Mesendoderm (in vitro differentiated cells): ENCODE results near the gene RNU5B-1.
"Not testable (repeated sequence)": the region's sequence is repeated elsewhere in the genome, so short reads cannot be mapped to it uniquely, and the experiment has no call there.

Source experiments
- DNase-seq: peaks from one replicate; pipeline ENCODE4 v3.0.0; 2013
- H2AK5ac ChIP-seq: 2 replicates; pipeline ENCODE4 v1.6.1; 2013; ENCODE audit warnings: low read length, inconsistent platforms
- H2BK120ac ChIP-seq: 2 replicates; pipeline ENCODE4 v1.6.1; 2013; ENCODE audit warnings: low read depth, mild to moderate bottlenecking, low read length, moderate library complexity, mixed read lengths
- H2BK15ac ChIP-seq: replicated peaks from 2 replicates; pipeline ENCODE4 v1.6.1; 2013; ENCODE audit warnings: low read depth, mild to moderate bottlenecking, moderate library complexity
- H2BK5ac ChIP-seq: 2 replicates; pipeline ENCODE4 v1.6.1; 2013; ENCODE audit warnings: low read length, inconsistent platforms
- H3K18ac ChIP-seq: 2 replicates; pipeline ENCODE4 v1.6.1; 2013; ENCODE audit warnings: mild to moderate bottlenecking, low read length, mixed read lengths
- H3K23ac ChIP-seq: one replicate; pipeline ENCODE4 v1.6.1; 2013; ENCODE audit warnings: low read length
- H3K27ac ChIP-seq: 2 replicates; pipeline ENCODE4 v1.5.1; 2013; ENCODE audit warnings: low read depth, mild to moderate bottlenecking, inconsistent platforms, low read length, moderate library complexity
- H3K27me3 ChIP-seq: 2 replicates; pipeline ENCODE4 v1.6.1; 2013; ENCODE audit warnings: low read length, control low read depth, mild to moderate bottlenecking, inconsistent platforms; ENCODE audit not compliant: insufficient read depth, poor library complexity
- H3K36me3 ChIP-seq: 2 replicates; pipeline ENCODE4 v1.6.1; 2013; ENCODE audit warnings: low read length, inconsistent platforms; ENCODE audit not compliant: control insufficient read depth, insufficient read depth
- H3K4ac ChIP-seq: one replicate; pipeline ENCODE4 v1.6.1; 2013; ENCODE audit warnings: low read depth, mild to moderate bottlenecking, low read length, moderate library complexity
- H3K4me1 ChIP-seq: 2 replicates; pipeline ENCODE4 v1.6.1; 2013; ENCODE audit warnings: low read depth, low read length, inconsistent platforms; ENCODE audit not compliant: control insufficient read depth
- H3K4me2 ChIP-seq: 2 replicates; pipeline ENCODE4 v1.6.1; 2013; ENCODE audit warnings: low read length
- H3K4me3 ChIP-seq: 2 replicates; pipeline ENCODE4 v1.5.1; 2013; ENCODE audit warnings: mild to moderate bottlenecking, low read length
- H3K56ac ChIP-seq: one replicate; pipeline ENCODE4 v1.6.1; 2013; ENCODE audit warnings: low read length
- H3K79me1 ChIP-seq: 2 replicates; pipeline ENCODE4 v1.6.1; 2013; ENCODE audit warnings: low read length, inconsistent platforms
- H3K79me2 ChIP-seq: 2 replicates; pipeline ENCODE4 v1.6.1; 2013; ENCODE audit warnings: mild to moderate bottlenecking, low read length; ENCODE audit not compliant: control insufficient read depth, insufficient read depth
- H3K9ac ChIP-seq: 2 replicates; pipeline ENCODE4 v1.6.1; 2013; ENCODE audit warnings: low read length, inconsistent platforms
- H4K5ac ChIP-seq: one replicate; pipeline ENCODE4 v1.6.1; 2013; ENCODE audit warnings: low read length
- H4K8ac ChIP-seq: one replicate; pipeline ENCODE4 v1.6.1; 2013; ENCODE audit warnings: low read depth, mild to moderate bottlenecking, control low read depth, low read length, moderate library complexity
- WGBS: extraction: QIAGEN DNeasy Blood & Tissue Kit; methylation state at CpG from one replicate; pipeline ENCODE4 v1.1.7; 2013; ENCODE audit warnings: low lambda C conversion rate, missing lambda C conversion rate; ENCODE audit not compliant: insufficient coverage; ENCODE audit errors: extremely low coverage; 5-methylcytosine and 5-hydroxymethylcytosine counted together

The RNU5B-1 gene

GRCh38 chr15:65260968-65261367, 43.5 kb upstream of the RNU5B-1 start:
- Histone ChIP-seq H3K36me3 (no peaks in the 10 kb centered on the region), H4K8ac (no peak overlapping the region), H3K18ac (no peak overlapping the region), H2BK120ac (no peak overlapping the region), H3K4ac (no peak overlapping the region), H3K4me1 (no peaks in the 10 kb centered on the region), H4K5ac (no peak overlapping the region), H3K27ac (no peak overlapping the region), H3K56ac (no peak overlapping the region), H2AK5ac (no peak overlapping the region), H3K9ac (no peak overlapping the region), H2BK5ac (no peak overlapping the region), H3K23ac (no peak overlapping the region), H3K4me3 (no peak overlapping the region), H3K79me1 (no peaks in the 10 kb centered on the region), H2BK15ac (no peak overlapping the region), H3K79me2 (no peaks in the 10 kb centered on the region), H3K4me2 (no peak overlapping the region), H3K27me3 (no peaks in the 10 kb centered on the region)
- DNase-seq: no peak
- WGBS: no CpG with 5 or more reads among the region's 6 CpGs

- H2BK15ac ChIP-seq: no peak overlapping the region
- no peaks in the 10 kb centered on the region for H3K79me1 ChIP-seq
- no peaks in the 10 kb centered on the region for H3K36me3 ChIP-seq
- no peaks in the 10 kb centered on the region for H3K79me2 ChIP-seq
- no CpG with 5 or more reads among the region's 4 CpGs for WGBS
- no peak overlapping the region for H2AK5ac ChIP-seq
- H3K4ac ChIP-seq: no peak overlapping the region
- H3K4me3 ChIP-seq: no peak overlapping the region
- H4K8ac ChIP-seq: no peak overlapping the region
- no peak for DNase-seq
- H4K5ac ChIP-seq: no peak overlapping the region
- H3K23ac ChIP-seq: no peak overlapping the region
- no peak overlapping the region for H3K27ac ChIP-seq
- no peak overlapping the region for H3K18ac ChIP-seq
- H3K4me1 ChIP-seq: no peaks in the 10 kb centered on the region
- H2BK120ac ChIP-seq: no peak overlapping the region
- H3K27me3 ChIP-seq: no peaks in the 10 kb centered on the region
- H3K4me2 ChIP-seq: no peak overlapping the region
- no peak overlapping the region for H3K56ac ChIP-seq
- no peak overlapping the region for H3K9ac ChIP-seq
- H2BK5ac ChIP-seq: no peak overlapping the region
These were observed 41.2 kb upstream of the RNU5B-1 start for GRCh38 chr15:65263313-65263712.

GRCh38 chr15:65264863-65265430, 39.5 kb upstream of the RNU5B-1 start:
- Histone ChIP-seq H3K4me3 (no peak overlapping the region), H3K9ac (no peak overlapping the region), H3K27me3 (no peaks in the 10 kb centered on the region), H3K79me2 (no peaks in the 10 kb centered on the region), H3K56ac (no peak overlapping the region), H3K23ac (no peak overlapping the region), H3K27ac (no peak overlapping the region), H3K4me2 (no peak overlapping the region), H2BK120ac (no peak overlapping the region), H2BK15ac (no peak overlapping the region), H2AK5ac (no peak overlapping the region), H3K18ac (no peak overlapping the region), H3K4ac (no peak overlapping the region), H4K5ac (no peak overlapping the region), H3K4me1 (no peaks in the 10 kb centered on the region), H3K79me1 (no peaks in the 10 kb centered on the region), H4K8ac (no peak overlapping the region), H3K36me3 (no peaks in the 10 kb centered on the region), H2BK5ac (no peak overlapping the region)
- no CpG with 5 or more reads among the region's 2 CpGs for WGBS
- no peak for DNase-seq

- H3K9ac ChIP-seq: no peak overlapping the region
- no peak overlapping the region for H2BK5ac ChIP-seq
- H3K4me2 ChIP-seq: no peak overlapping the region
- WGBS: no CpG with 5 or more reads among the region's 5 CpGs
- no peak overlapping the region for H4K5ac ChIP-seq
- no peaks in the 10 kb centered on the region for H3K36me3 ChIP-seq
- H3K27ac ChIP-seq: no peak overlapping the region
- H2BK15ac ChIP-seq: no peak overlapping the region
- H3K56ac ChIP-seq: no peak overlapping the region
- no peak overlapping the region for H2AK5ac ChIP-seq
- no peak overlapping the region for H3K18ac ChIP-seq
- no peak for DNase-seq
- no peak overlapping the region for H3K4ac ChIP-seq
- H3K4me3 ChIP-seq: no peak overlapping the region
- H3K4me1 ChIP-seq: peaks cover 2% of the 10 kb centered on the region
- no peaks in the 10 kb centered on the region for H3K79me1 ChIP-seq
- H3K23ac ChIP-seq: no peak overlapping the region
- no peak overlapping the region for H4K8ac ChIP-seq
- H2BK120ac ChIP-seq: no peak overlapping the region
- no peaks in the 10 kb centered on the region for H3K79me2 ChIP-seq
- H3K27me3 ChIP-seq: no peaks in the 10 kb centered on the region
These were observed 38.0 kb upstream of the RNU5B-1 start for GRCh38 chr15:65266469-65266868.

GRCh38 chr15:65268411-65268810, 36.1 kb upstream of the RNU5B-1 start:
- no peak overlapping the region for H2BK15ac ChIP-seq
- no CpG with 5 or more reads among the region's 4 CpGs for WGBS
- no peak overlapping the region for H3K27ac ChIP-seq
- H3K9ac ChIP-seq: no peak overlapping the region
- no peak overlapping the region for H3K4me2 ChIP-seq
- H3K36me3 ChIP-seq: no peaks in the 10 kb centered on the region
- H3K27me3 ChIP-seq: no peaks in the 10 kb centered on the region
- H3K79me2 ChIP-seq: no peaks in the 10 kb centered on the region
- no peaks in the 10 kb centered on the region for H3K79me1 ChIP-seq
- peaks cover 2% of the 10 kb centered on the region for H3K4me1 ChIP-seq
- H2AK5ac ChIP-seq: no peak overlapping the region
- no peak overlapping the region for H3K23ac ChIP-seq
- no peak overlapping the region for H4K8ac ChIP-seq
- H3K56ac ChIP-seq: no peak overlapping the region
- H3K4me3 ChIP-seq: no peak overlapping the region
- H3K18ac ChIP-seq: no peak overlapping the region
- no peak overlapping the region for H4K5ac ChIP-seq
- no peak overlapping the region for H2BK5ac ChIP-seq
- DNase-seq: no peak
- no peak overlapping the region for H3K4ac ChIP-seq
- H2BK120ac ChIP-seq: no peak overlapping the region

GRCh38 chr15:65270811-65271545, 33.5 kb upstream of the RNU5B-1 start:
- Histone ChIP-seq H3K56ac (peak overlapping the region; percentile 64), H3K9ac (peak overlapping the region; percentile 51)
- not testable (repeated sequence) for H2BK15ac ChIP-seq, H3K27me3 ChIP-seq, H3K23ac ChIP-seq, H4K5ac ChIP-seq, H3K36me3 ChIP-seq, H3K4me2 ChIP-seq, H2BK120ac ChIP-seq, H2AK5ac ChIP-seq, H3K79me1 ChIP-seq, H3K4me3 ChIP-seq, H3K4me1 ChIP-seq, H3K4ac ChIP-seq, H3K18ac ChIP-seq, H4K8ac ChIP-seq, H2BK5ac ChIP-seq, H3K79me2 ChIP-seq, H3K27ac ChIP-seq
- WGBS: no CpG with 5 or more reads among the region's 15 CpGs
- DNase-seq: peak; percentile 90
